A549 (cell line): Measurements from ENCODE around the gene MPPE1. TPM values are rescaled to one million over a fixed set of nuclear protein-coding genes. Genes with fewer than 3 reads are reported as not detected.

Experiments
- ATAC-seq, 2 experiments: fragments of 200-7000 bp in 1 of 2; fragments of >200 bp in 1 of 2; cut with Nextera tagmentation in 1 of 2; cut with Tn5 transposase in 1 of 2; 3 replicates each; pipeline versions ENCODE4 v1.8.0 to v1.9.1; 2018 to 2020; ENCODE audit warnings: mild to moderate bottlenecking in 1 of 2, moderate library complexity in 1 of 2
- CTCF ChIA-PET: fragments of 300-600 bp; sonication (Branson Sonifier 250); formaldehyde crosslinking; extraction: SDS; loops from one replicate; lab custom pipeline; 2021; ENCODE audit warnings: antibody characterized with exemption, inconsistent platforms; lab: Yijun Ruan, JAX
- POLR2A ChIA-PET: fragments of 350-600 bp; formaldehyde crosslinking; extraction: SDS; loops from one replicate; lab custom pipeline; 2021; ENCODE audit warnings: antibody characterized with exemption, inconsistent platforms; lab: Yijun Ruan, JAX
- DNase-seq, 2 experiments: peaks; one replicate each; pipeline versions ENCODE4 v3.0.0 to v3.0.0-alpha.2; 2011 to 2016; ENCODE audit warnings: low read depth in 1 of 2, low spot score in 1 of 2
- FAIRE-seq: peaks from 2 replicates; lab custom pipeline; 2011; peaks lifted over from hg19 to GRCh38; lab: Jason Lieb, UNC
- H3K27ac ChIP-seq, 2 experiments: fragments of >200 bp; sonication (Bioruptor Twin); formaldehyde crosslinking; 3 replicates each; pipeline ENCODE4 v1.5.1; 2016 to 2017
- H3K4me1 ChIP-seq: fragments of >200 bp; sonication (Bioruptor Twin); formaldehyde crosslinking; 3 replicates; pipeline ENCODE4 v1.6.1; 2016
- H3K4me2 ChIP-seq: fragments of >200 bp; sonication (Bioruptor Twin); formaldehyde crosslinking; 3 replicates; pipeline ENCODE4 v1.6.1; 2016
- H3K4me3 ChIP-seq: fragments of >200 bp; sonication (Bioruptor Twin); formaldehyde crosslinking; 3 replicates; pipeline ENCODE4 v1.5.1; 2016
- H3K9me3 ChIP-seq: fragments of >200 bp; sonication (Bioruptor Twin); formaldehyde crosslinking; 3 replicates; pipeline ENCODE4 v1.6.1; 2016
- BHLHE40 ChIP-seq: IDR thresholded peaks from 2 replicates; pipeline ENCODE4 v1.6.1; 2012; ENCODE audit warnings: low read depth, low read length, inconsistent platforms
- CBX2 ChIP-seq: fragments of 200-600 bp; sonication (generic); IDR thresholded peaks from 2 replicates; pipeline ENCODE4 v1.6.1; 2016; ENCODE audit warnings: low read depth, mild to moderate bottlenecking, borderline replicate concordance
- EHF ChIP-seq: fragments of 250-450 bp; sonication (Bioruptor Pico); IDR thresholded peaks from 2 replicates; pipeline ENCODE4 v1.5.0; 2020; ENCODE audit warnings: mild to moderate bottlenecking
- ESRRA ChIP-seq: fragments of 150-350 bp; IDR thresholded peaks from 2 replicates; pipeline ENCODE4 v1.6.1; 2014; ENCODE audit warnings: mild to moderate bottlenecking, low read length, borderline replicate concordance
- FOSL2 ChIP-seq, 2 experiments: fragments of 450-650 bp in 1 of 2; fragments of >200 bp in 1 of 2; sonication (Bioruptor Twin) in 1 of 2; formaldehyde crosslinking; IDR thresholded peaks; 2 replicates each; pipeline versions ENCODE4 v1.5.0 to v1.6.1; 2016 to 2020; ENCODE audit warnings: mild to moderate bottlenecking in 1 of 2, moderate library complexity in 1 of 2
- HMGXB4 ChIP-seq: fragments of 250-450 bp; sonication (Bioruptor Pico); IDR thresholded peaks from 2 replicates; pipeline ENCODE4 v1.5.0; 2021; ENCODE audit warnings: mild to moderate bottlenecking, moderate library complexity, borderline replicate concordance
- JUN ChIP-seq, 2 experiments: fragments of >200 bp; sonication (Bioruptor Twin); formaldehyde crosslinking; IDR thresholded peaks; 2 replicates in 1 of 2; 3 replicates in 1 of 2; pipeline ENCODE4 v1.6.1; 2016 to 2017
- KDM1A ChIP-seq: fragments of 200-600 bp; sonication (generic); IDR thresholded peaks from 2 replicates; pipeline ENCODE4 v1.6.1; 2016; ENCODE audit warnings: low read depth, mild to moderate bottlenecking
- MAFK ChIP-seq: fragments of 450-650 bp; IDR thresholded peaks from 2 replicates; pipeline ENCODE4 v1.6.1; 2014; ENCODE audit not compliant: partially characterized antibody
- MAX ChIP-seq: IDR thresholded peaks from 2 replicates; pipeline ENCODE4 v1.6.1; 2012
- MAZ ChIP-seq: fragments of 150-350 bp; IDR thresholded peaks from 2 replicates; pipeline ENCODE4 v1.6.1; 2014; ENCODE audit warnings: antibody characterized with exemption, low read depth, low read length, borderline replicate concordance
- NFE2L2 ChIP-seq: fragments of 150-350 bp; conservative IDR thresholded peaks from 2 replicates; pipeline ENCODE4 v1.6.1; 2014; ENCODE audit warnings: low read length
- PBX3 ChIP-seq: IDR thresholded peaks from 2 replicates; pipeline ENCODE4 v1.6.1; 2012
- PHF8 ChIP-seq: fragments of 200-600 bp; sonication (generic); IDR thresholded peaks from 2 replicates; pipeline ENCODE4 v1.6.1; 2016; ENCODE audit warnings: low read depth, mild to moderate bottlenecking, antibody characterized with exemption, moderate library complexity, borderline replicate concordance
- RAD21 ChIP-seq, 2 experiments: fragments of >200 bp in 1 of 2; sonication (Bioruptor Twin) in 1 of 2; formaldehyde crosslinking in 1 of 2; IDR thresholded peaks in 1 of 2; conservative IDR thresholded peaks in 1 of 2; 2 replicates in 1 of 2; 3 replicates in 1 of 2; pipeline ENCODE4 v1.6.1; 2012 to 2018; ENCODE audit warnings: inconsistent platforms in 1 of 2
- RCOR1 ChIP-seq: fragments of 150-350 bp; IDR thresholded peaks from 2 replicates; pipeline ENCODE4 v1.6.1; 2014; ENCODE audit warnings: antibody characterized with exemption, low read length, low read depth
- WGBS: methylation state at CpG from one replicate; pipeline ENCODE4 v1.1.6; 2017; ENCODE audit errors: missing lambda C conversion rate; 5-methylcytosine and 5-hydroxymethylcytosine counted together
- polyA plus RNA-seq, 4 experiments: library from polyadenylated mRNA; depleted of rRNA in 3 of 4; stranded (reverse); fragments of >200 nt; fragmentation: RNase III in 1 of 4; extraction: RNeasy Plus Mini Kit Qiagen cat#74134 plus additional on column Dnase treatment in 1 of 4; gene quantifications; 2 replicates in 3 of 4; 3 replicates in 1 of 4; pipeline ENCODE4 v1.2.3, GENCODE V29; 2011 to 2017
- TF ChIP-seq, protein P1 (sequence below): fragments of 450-650 bp; IDR thresholded peaks from 2 replicates; pipeline ENCODE4 v1.6.1; 2014; ENCODE audit warnings: antibody characterized with exemption
- TF ChIP-seq, protein P2 (sequence below): IDR thresholded peaks from 2 replicates; pipeline ENCODE4 v1.6.1; 2012; ENCODE audit warnings: low read depth, borderline replicate concordance

The MPPE1 gene
- polyA plus RNA-seq, 2 of the 4 experiments (the other 2 are of a cell fraction), result 20.4 to 26.4 TPM

DNA sequence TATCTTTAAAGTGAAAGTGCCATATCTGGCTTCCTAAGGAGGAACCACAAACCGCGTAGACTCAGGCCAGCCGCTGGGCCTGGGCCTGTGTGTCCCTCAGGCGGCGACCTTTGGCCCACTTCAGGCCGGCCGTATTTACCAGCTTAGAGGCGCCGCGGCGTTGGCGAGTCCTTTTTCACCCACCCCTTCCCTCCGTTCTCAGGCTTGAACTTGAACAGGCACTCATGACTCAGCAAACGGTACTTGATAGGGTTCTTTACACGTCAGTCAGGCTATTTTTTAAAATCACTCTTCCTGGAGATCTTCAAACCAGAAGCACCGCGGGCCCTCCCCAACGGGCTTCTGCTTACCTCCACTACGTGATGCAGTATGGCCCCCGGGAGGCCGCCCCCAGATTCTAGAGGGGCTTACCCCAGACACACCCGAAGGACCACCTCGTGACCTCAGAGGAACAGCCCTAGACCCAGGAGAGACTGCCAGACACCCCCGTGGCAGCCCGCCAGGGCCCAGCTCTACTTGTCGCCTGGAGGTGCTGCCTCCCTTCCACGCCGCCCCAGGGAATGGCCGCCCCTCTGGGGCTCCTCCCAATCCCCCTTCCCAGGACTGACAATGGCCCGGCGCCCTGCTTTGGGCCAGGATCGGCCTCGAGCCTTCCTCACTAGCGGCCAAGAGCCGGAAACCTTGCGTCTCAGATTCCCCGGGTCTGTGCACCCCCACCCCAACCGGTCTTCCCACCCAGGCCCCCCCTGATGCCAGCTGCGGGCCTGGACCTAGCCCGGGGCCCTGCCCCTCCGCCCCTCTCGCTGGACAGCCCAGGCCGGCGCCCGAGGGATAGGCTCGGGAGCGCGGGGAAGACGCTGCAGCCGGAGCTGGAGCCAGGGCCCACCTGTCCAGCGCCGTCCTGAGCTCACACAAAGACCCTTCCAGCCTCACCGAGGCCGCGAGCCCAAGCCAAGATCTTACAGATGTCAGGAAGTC, 39.4 kb upstream of the MPPE1 start:
- POLR2A ChIA-PET, result interaction anchor here (1.1 to 4.7 kb wide), 6 partner anchors 9 to 48 kb away, joined by 3 to 50 read pairs (median 4); partner anchors contain the start of gene IMPA2
- FAIRE-seq, result no peak
- ATAC-seq, result peak; percentile 91
- Histone ChIP-seq H3K9me3 (no peaks in the 10 kb centered on the region), H3K4me1 (peaks cover 35% of the 10 kb centered on the region), H3K4me2 (peak overlapping the region; percentile 76), H3K27ac (peak overlapping the region; percentile 98 to 100), H3K4me3 (peak overlapping the region; percentile 49)
- CTCF ChIA-PET, result interaction anchor here (0.9 to 21.3 kb wide), 5 partner anchors 9 to 92 kb away, joined by 3 to 435 read pairs (median 11); no protein-coding TSS in a partner anchor
- 15% methylated on average over 24 of the region's 55 CpGs for WGBS
- 0 out of 2 replicates have a peak, but pooled peaks have one; percentile 22 for TF ChIP-seq RCOR1
- TF ChIP-seq JUN (IDR thresholded peaks at IDR 0.05), result peak; percentile 48 to 51; a peak in 2 of 5 replicates
- TF ChIP-seq FOSL2 (IDR thresholded peaks at IDR 0.05), result no peak
- no peak; the same call in 1 of the 2 replicates for TF ChIP-seq FOSL2 (CRISPR knock-in tag; IDR thresholded peaks at IDR 0.05)
- peak; percentile 85 for TF ChIP-seq NFE2L2
- no peak for TF ChIP-seq PHF8
- TF ChIP-seq RAD21 (conservative IDR thresholded peaks at IDR 0.05 in 1 of 2, IDR thresholded peaks at IDR 0.05 in 1 of 2), result peak in 1 of 2 experiments; percentile 1; a peak in 1 of 5 replicates
- TF ChIP-seq MAX, result peak; percentile 61
- TF ChIP-seq MAZ, result 0 out of 2 replicates have a peak, but pooled peaks have one; percentile 9
- TF ChIP-seq ESRRA, result no peak
- TF ChIP-seq KDM1A, result no peak
- TF ChIP-seq EHF, result no peak
- TF ChIP-seq, protein P1, sequence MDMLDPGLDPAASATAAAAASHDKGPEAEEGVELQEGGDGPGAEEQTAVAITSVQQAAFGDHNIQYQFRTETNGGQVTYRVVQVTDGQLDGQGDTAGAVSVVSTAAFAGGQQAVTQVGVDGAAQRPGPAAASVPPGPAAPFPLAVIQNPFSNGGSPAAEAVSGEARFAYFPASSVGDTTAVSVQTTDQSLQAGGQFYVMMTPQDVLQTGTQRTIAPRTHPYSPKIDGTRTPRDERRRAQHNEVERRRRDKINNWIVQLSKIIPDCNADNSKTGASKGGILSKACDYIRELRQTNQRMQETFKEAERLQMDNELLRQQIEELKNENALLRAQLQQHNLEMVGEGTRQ, result no peak
- no peak for TF ChIP-seq CBX2
- TF ChIP-seq BHLHE40, result no peak
- TF ChIP-seq, protein P2, sequence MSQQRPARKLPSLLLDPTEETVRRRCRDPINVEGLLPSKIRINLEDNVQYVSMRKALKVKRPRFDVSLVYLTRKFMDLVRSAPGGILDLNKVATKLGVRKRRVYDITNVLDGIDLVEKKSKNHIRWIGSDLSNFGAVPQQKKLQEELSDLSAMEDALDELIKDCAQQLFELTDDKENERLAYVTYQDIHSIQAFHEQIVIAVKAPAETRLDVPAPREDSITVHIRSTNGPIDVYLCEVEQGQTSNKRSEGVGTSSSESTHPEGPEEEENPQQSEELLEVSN, result peak; percentile 19; the same call in 1 of the 2 replicates
- peak; percentile 98 for TF ChIP-seq MAFK
- TF ChIP-seq PBX3, result peak; percentile 85
- DNase-seq, result peak in 1 of 2 experiments; percentile 98

GRCh38 chr18:11946756-11947155, 38.6 kb upstream of the MPPE1 start:
- H3K9me3 ChIP-seq, result no peaks in the 10 kb centered on the region
- CTCF ChIA-PET, result interaction anchor here (0.7 to 21.3 kb wide), 7 partner anchors 9 to 93 kb away, joined by 3 to 435 read pairs (median 5); partner anchors contain the start of gene IMPA2
- POLR2A ChIA-PET, result interaction anchor here (1.1 to 4.7 kb wide), 6 partner anchors 9 to 48 kb away, joined by 3 to 50 read pairs (median 4); partner anchors contain the start of gene IMPA2
- peak overlapping the region; percentile 49 for H3K4me3 ChIP-seq
- WGBS, result 23% methylated on average over 3 of the region's 3 CpGs
- ATAC-seq, result peak; percentile 42 to 64; a peak in 3 of 6 replicates
- H3K4me2 ChIP-seq, result peak overlapping the region; percentile 76
- TF ChIP-seq HMGXB4 (CRISPR knock-in tag), result no peak
- H3K27ac ChIP-seq, result peak overlapping the region; percentile 98 to 100
- FAIRE-seq, result no peak
- H3K4me1 ChIP-seq, result peaks cover 35% of the 10 kb centered on the region
- DNase-seq, result no peak
